CD4-positive, alpha-beta memory T cell (primary cell): ENCODE data around the gene SLC2A11. TPM values are rescaled to one million over a fixed set of nuclear protein-coding genes. Genes with fewer than 3 reads are reported as not detected.

ENCODE experiments used
- CTCF ChIA-PET: fragments of 350-600 bp; sonication (Branson Sonifier 250); formaldehyde crosslinking; loops from one replicate; lab custom pipeline; 2021; ENCODE audit warnings: inconsistent platforms; ENCODE audit not compliant: partially characterized antibody; lab: Charles Lee
- POLR2A ChIA-PET: fragments of 350-600 bp; sonication (Branson Sonifier 250); formaldehyde crosslinking; loops from one replicate; lab custom pipeline; 2021; ENCODE audit not compliant: partially characterized antibody; lab: Charles Lee
- DNase-seq, 5 donors: peaks; one replicate each; pipeline versions ENCODE4 v3.0.0 to v3.0.0-alpha.2; 2020 to 2022; ENCODE audit warnings: mixed read lengths in 1 of 5
- H3K27ac ChIP-seq: one replicate; pipeline ENCODE4 v1.7.0; 2013; ENCODE audit warnings: low read depth, low read length
- H3K27me3 ChIP-seq: 2 replicates; pipeline ENCODE4 v1.7.0; 2013; ENCODE audit warnings: mild to moderate bottlenecking, low read length, moderate library complexity; ENCODE audit not compliant: insufficient read depth
- H3K36me3 ChIP-seq: 2 replicates; pipeline ENCODE4 v1.7.0; 2013; ENCODE audit warnings: mild to moderate bottlenecking, low read length, moderate library complexity; ENCODE audit not compliant: insufficient read depth
- H3K4me1 ChIP-seq: 2 replicates; pipeline ENCODE4 v1.7.0; 2013; ENCODE audit warnings: mild to moderate bottlenecking, low read length, moderate library complexity; ENCODE audit not compliant: insufficient read depth
- H3K4me3 ChIP-seq, 2 donors: one replicate each; pipeline ENCODE4 v1.7.0; 2013; ENCODE audit warnings: low read length in 2 of 2, mild to moderate bottlenecking in 1 of 2
- H3K9me3 ChIP-seq, 2 donors: one replicate each; pipeline ENCODE4 v1.7.0; 2013; ENCODE audit warnings: low read length in 2 of 2, control low read depth in 1 of 2; ENCODE audit not compliant: control insufficient read depth in 1 of 2
- H3K27ac Mint-ChIP-seq, 7 donors: one replicate each; pipeline ENCODE4 v1.8.0; 2020 to 2021; ENCODE audit warnings: mixed read lengths in 7 of 7, mild to moderate bottlenecking in 6 of 7, inconsistent platforms in 3 of 7, moderate library complexity in 3 of 7
- H3K27me3 Mint-ChIP-seq, 2 donors: one replicate each; pipeline ENCODE4 v1.8.0; 2020 to 2021; ENCODE audit warnings: mixed read lengths in 2 of 2
- H3K36me3 Mint-ChIP-seq, 2 donors: one replicate each; pipeline ENCODE4 v1.8.0; 2020 to 2021; ENCODE audit warnings: mixed read lengths in 2 of 2, inconsistent platforms in 1 of 2, mild to moderate bottlenecking in 1 of 2
- H3K4me1 Mint-ChIP-seq, 4 donors: one replicate each; pipeline ENCODE4 v1.8.0; 2020 to 2021; ENCODE audit warnings: mixed read lengths in 4 of 4, mild to moderate bottlenecking in 1 of 4
- H3K4me3 Mint-ChIP-seq, 8 donors: one replicate each; pipeline ENCODE4 v1.8.0; 2020 to 2021; ENCODE audit warnings: mixed read lengths in 8 of 8, mild to moderate bottlenecking in 7 of 8, moderate library complexity in 6 of 8, inconsistent platforms in 3 of 8
- H3K9me3 Mint-ChIP-seq, 8 donors: one replicate each; pipeline ENCODE4 v1.8.0; 2020 to 2021; ENCODE audit warnings: mixed read lengths in 8 of 8, mild to moderate bottlenecking in 5 of 8, inconsistent platforms in 3 of 8, moderate library complexity in 1 of 8
- intact Hi-C: fragments of 100-400 bp; cut with micrococcal nuclease; formaldehyde crosslinking; loops from one replicate; pipeline ENCODE4 v1.15.1; 2023
- polyA plus RNA-seq, 2 donors: library from polyadenylated mRNA; unstranded; fragments of 300-500 nt; fragmentation: Illumina TruSeq; gene quantifications; one replicate each; pipeline ENCODE4 v1.2.3, GENCODE V29; 2021
- total RNA-seq, 2 experiments: library from RNA; stranded (reverse); gene quantifications; one replicate each; pipeline ENCODE4 v1.2.3, GENCODE V29; 2021

Gene SLC2A11
- total and polyA plus RNA-seq, 4 experiments from 2014 or later = 3.9 to 27.2 (median 14.8) TPM

- H3K27ac Mint-ChIP-seq = no peak overlapping the region
Measured at GRCh38 chr22:23922921-23923320, 65.2 kb downstream of the SLC2A11 start.

DNA sequence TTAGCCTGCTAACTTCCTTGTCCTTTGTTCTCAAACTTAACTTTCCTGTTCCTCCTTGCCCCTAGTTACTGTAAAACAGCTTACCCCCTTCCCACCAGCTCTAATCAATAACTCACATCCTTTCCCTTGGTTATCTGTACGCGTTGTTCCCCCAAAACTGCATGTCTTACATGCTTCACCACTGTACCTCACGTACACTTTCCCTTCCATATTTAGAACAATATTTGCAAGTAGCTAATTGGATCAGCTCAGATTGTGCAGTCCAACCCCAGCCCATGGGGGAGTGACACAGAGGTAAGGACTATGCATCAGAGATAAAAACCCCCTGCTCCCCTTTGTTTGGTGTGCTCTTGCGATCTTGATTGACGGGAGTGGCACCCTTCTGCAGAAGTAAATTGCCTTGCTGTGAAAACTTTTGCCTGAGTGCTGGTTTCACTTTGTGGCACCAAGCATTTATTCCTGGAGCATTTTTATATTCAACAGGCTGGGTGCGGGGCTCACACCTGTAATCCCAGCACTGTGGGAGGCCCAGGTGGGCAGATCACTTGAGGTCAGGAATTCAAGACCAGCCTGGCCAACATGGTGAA, 67.4 kb downstream of the SLC2A11 start:
- Mint-ChIP-seq H3K36me3 (peaks cover 28 to 36% of the 10 kb centered on the region in 2 donors), H3K4me1 (peaks cover 0 to 11% (median 1%) of the 10 kb centered on the region in 4 donors), H3K27ac (peak overlapping the region in 1 of 7 donors; percentile 18), H3K27me3 (no peaks in the 10 kb centered on the region), H3K9me3 (peaks cover 0 to 31% (median 12%) of the 10 kb centered on the region in 8 donors), H3K4me3 (no peak overlapping the region)
- Histone ChIP-seq H3K27ac (no peak overlapping the region), H3K9me3 (peaks cover 0 to 4% of the 10 kb centered on the region in 2 donors), H3K27me3 (no peaks in the 10 kb centered on the region), H3K4me1 (no peaks in the 10 kb centered on the region), H3K36me3 (peaks cover 12% of the 10 kb centered on the region), H3K4me3 (no peak overlapping the region)
- no peak for DNase-seq
- POLR2A ChIA-PET = interaction anchor here (1.0 kb wide), 1 partner anchor 11 kb away, joined by 4 read pairs; no protein-coding TSS in a partner anchor
- intact Hi-C loops = no loop called here
- CTCF ChIA-PET = no interaction called here

More at GRCh38 chr22:23922921-23923320, 65.2 kb downstream of the SLC2A11 start:
- peaks cover 25 to 27% of the 10 kb centered on the region in 2 donors for H3K36me3 Mint-ChIP-seq
- Histone ChIP-seq H3K9me3 (peaks cover 0 to 4% of the 10 kb centered on the region in 2 donors), H3K4me1 (no peaks in the 10 kb centered on the region), H3K27me3 (no peaks in the 10 kb centered on the region), H3K27ac (no peak overlapping the region), H3K4me3 (no peak overlapping the region), H3K36me3 (peaks cover 12% of the 10 kb centered on the region)
- H3K4me1 Mint-ChIP-seq = peaks cover 0 to 6% (median 1%) of the 10 kb centered on the region in 4 donors
- intact Hi-C loops = no loop called here
- CTCF ChIA-PET = no interaction called here
- POLR2A ChIA-PET = interaction anchor here (1.3 kb wide), 1 partner anchor 9 kb away, joined by 4 read pairs; no protein-coding TSS in a partner anchor
- H3K9me3 Mint-ChIP-seq = peaks cover 0 to 31% (median 12%) of the 10 kb centered on the region in 8 donors
- no peaks in the 10 kb centered on the region for H3K27me3 Mint-ChIP-seq
- DNase-seq = no peak
- H3K4me3 Mint-ChIP-seq = no peak overlapping the region

DNA sequence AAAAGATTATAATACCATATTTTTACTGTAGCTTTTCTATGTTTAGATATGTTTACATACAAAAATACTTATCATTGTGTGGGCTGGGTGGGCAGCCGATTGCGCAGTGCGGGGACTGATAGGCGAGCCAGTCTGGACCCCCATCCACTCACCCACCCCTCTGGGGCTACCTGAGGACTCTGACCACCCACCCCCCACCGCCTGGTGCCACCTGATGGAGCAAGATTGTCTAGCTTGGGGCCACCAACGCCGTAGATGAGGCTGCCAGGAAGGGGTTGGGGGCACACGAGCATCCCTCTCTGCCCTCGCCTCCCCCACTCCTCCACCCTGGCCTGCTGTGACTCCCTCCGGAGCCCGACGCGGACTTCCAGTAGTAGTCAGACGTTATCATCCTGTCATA, 68.9 kb downstream of the SLC2A11 start:
- peaks cover 12% of the 10 kb centered on the region for H3K36me3 ChIP-seq
- peaks cover 28 to 42% of the 10 kb centered on the region in 2 donors for H3K36me3 Mint-ChIP-seq

More for the DNA sequence above, 68.9 kb downstream of the SLC2A11 start:
- no peaks in the 10 kb centered on the region for H3K27me3 ChIP-seq
- intact Hi-C loops = no loop called here
- no peak overlapping the region for H3K4me3 ChIP-seq
- H3K9me3 ChIP-seq = peaks cover 0 to 4% of the 10 kb centered on the region in 2 donors
- H3K27ac ChIP-seq = no peak overlapping the region
- ChIA-PET POLR2A (no interaction called here), CTCF (no interaction called here)
- Mint-ChIP-seq H3K27me3 (no peaks in the 10 kb centered on the region), H3K9me3 (peaks cover 0 to 31% (median 14%) of the 10 kb centered on the region in 8 donors), H3K27ac (no peak overlapping the region), H3K4me1 (peaks cover 0 to 12% (median 1%) of the 10 kb centered on the region in 4 donors), H3K4me3 (no peak overlapping the region)
- H3K4me1 ChIP-seq = no peaks in the 10 kb centered on the region
- no peak for DNase-seq

Other genes starting within 250 kb of the SLC2A11 start
- 1 to 10 TPM; 4.2 to 4.5 TPM for gene DRICH1, start 225.6 kb upstream of the SLC2A11 start, total RNA-seq
- gene DRICH1, start 225.6 kb upstream of the SLC2A11 start, polyA plus RNA-seq = not detected
- 1 to 10 TPM; 7.2 to 9.8 TPM for gene RGL4, start 166.9 kb upstream of the SLC2A11 start, total RNA-seq
- gene RGL4, start 166.9 kb upstream of the SLC2A11 start, polyA plus RNA-seq = 10 to 100 TPM; 58.3 to 64.9 TPM
- 1 to 10 TPM; 6.4 to 7.4 TPM for gene ZNF70, start 106.8 kb upstream of the SLC2A11 start, total RNA-seq
- gene ZNF70, start 106.8 kb upstream of the SLC2A11 start, polyA plus RNA-seq = under 1 TPM in 1 of 2 donors, not detected in 1; 0.37 TPM
- not detected for gene VPREB3, start 103.5 kb upstream of the SLC2A11 start, total RNA-seq
- gene VPREB3, start 103.5 kb upstream of the SLC2A11 start, polyA plus RNA-seq = 1 to 10 TPM; 1.2 to 5.5 TPM
- gene C22orf15, start 94.9 kb upstream of the SLC2A11 start, total RNA-seq = 1 to 10 TPM; 1.5 to 1.9 TPM
- gene C22orf15, start 94.9 kb upstream of the SLC2A11 start, polyA plus RNA-seq = 1 to 10 TPM in 1 of 2 donors, under 1 TPM in 1; 0.34 to 1.2 TPM
- gene CHCHD10, start 89.9 kb upstream of the SLC2A11 start, total RNA-seq = 10 to 100 TPM; 44.7 to 45.9 TPM
- 10 to 100 TPM; 16.3 to 33.1 TPM for gene CHCHD10, start 89.9 kb upstream of the SLC2A11 start, polyA plus RNA-seq
- 1 to 10 TPM in 1 of 2 experiments, under 1 TPM in 1; 0.79 to 1.6 TPM for gene MMP11, start 85.0 kb upstream of the SLC2A11 start, total RNA-seq
- 1 to 10 TPM; 1.0 to 1.1 TPM for gene MMP11, start 85.0 kb upstream of the SLC2A11 start, polyA plus RNA-seq
- 10 to 100 TPM; 41.2 to 42.3 TPM for gene SMARCB1, start 70.9 kb upstream of the SLC2A11 start, total RNA-seq
- gene SMARCB1, start 70.9 kb upstream of the SLC2A11 start, polyA plus RNA-seq = 10 to 100 TPM; 36.6 to 46.0 TPM
- gene DERL3, start 18.9 kb upstream of the SLC2A11 start, total RNA-seq = 1 to 10 TPM; 1.9 to 2.9 TPM
- gene DERL3, start 18.9 kb upstream of the SLC2A11 start, polyA plus RNA-seq = 1 to 10 TPM in 1 of 2 donors, under 1 TPM in 1; 0.25 to 1.5 TPM
- 100 to 1,000 TPM; 208 to 217 TPM for gene MIF, start 36.5 kb downstream of the SLC2A11 start, total RNA-seq
- gene MIF, start 36.5 kb downstream of the SLC2A11 start, polyA plus RNA-seq = 1,000 to 10,000 TPM; 1,156 to 1,346 TPM
- not detected for gene GSTT2B, start 103.3 kb downstream of the SLC2A11 start, total RNA-seq
- not detected for gene GSTT2B, start 103.3 kb downstream of the SLC2A11 start, polyA plus RNA-seq
- gene DDTL, start 109.0 kb downstream of the SLC2A11 start, total RNA-seq = 1 to 10 TPM; 5.3 to 6.1 TPM
- gene DDTL, start 109.0 kb downstream of the SLC2A11 start, polyA plus RNA-seq = 1 to 10 TPM in 1 of 2 donors, under 1 TPM in 1; 0.32 to 1.9 TPM
- gene DDT, start 116.6 kb downstream of the SLC2A11 start, total RNA-seq = 10 to 100 TPM; 93.5 to 97.2 TPM
- gene DDT, start 116.6 kb downstream of the SLC2A11 start, polyA plus RNA-seq = 100 to 1,000 TPM; 103 to 133 TPM
- gene GSTT2, start 122.3 kb downstream of the SLC2A11 start, total RNA-seq = not detected
- not detected for gene GSTT2, start 122.3 kb downstream of the SLC2A11 start, polyA plus RNA-seq
- gene GSTT4, start 147.6 kb downstream of the SLC2A11 start, total RNA-seq = not detected
- gene GSTT4, start 147.6 kb downstream of the SLC2A11 start, polyA plus RNA-seq = not detected
- gene CABIN1, start 153.4 kb downstream of the SLC2A11 start, total RNA-seq = 100 to 1,000 TPM; 114 to 117 TPM
- 10 to 100 TPM in 1 of 2 donors, 1 to 10 TPM in 1; 2.2 to 14.8 TPM for gene CABIN1, start 153.4 kb downstream of the SLC2A11 start, polyA plus RNA-seq